ENCODE results near the gene ELMOD3. TPM values are rescaled to one million over a fixed set of nuclear protein-coding genes. Genes with fewer than 3 reads are reported as not detected.
"Not testable (repeated sequence)": the region's sequence is repeated elsewhere in the genome, so short reads cannot be mapped to it uniquely, and the experiment has no call there.

The ELMOD3 gene
- total RNA-seq, 1 experiment from 2014 or later = 10.3 TPM

GRCh38 chr2:85327160-85327821, 27.3 kb upstream of the ELMOD3 start:
- TF ChIP-seq CTCF (IDR thresholded peaks at IDR 0.05; ENCODE audit: insufficient read depth in 1 of 2, low read depth in 1 of 2, low read length in 1 of 2, severe bottlenecking in 1 of 2, unreplicated experiment in 1 of 2) = no peak
- peak in 1 of 2 experiments; percentile 36 for DNase-seq
- Mint-ChIP-seq H3K4me1 (ENCODE audit: low read depth, unreplicated experiment) (peaks cover 22% of the 10 kb centered on the region), H3K27me3 (ENCODE audit: insufficient read depth, unreplicated experiment) (no peaks in the 10 kb centered on the region), H3K9me3 (ENCODE audit: unreplicated experiment) (peaks cover 7% of the 10 kb centered on the region), H3K27ac (ENCODE audit: unreplicated experiment) (peak overlapping the region; percentile 97), H3K4me3 (ENCODE audit: unreplicated experiment) (peak overlapping the region; percentile 86), H3K36me3 (ENCODE audit: insufficient read depth, unreplicated experiment) (peaks cover 53% of the 10 kb centered on the region)
- POLR2A ChIA-PET = interaction anchor here (0.6 to 2.5 kb wide), 6 partner anchors 9 to 216 kb away, joined by 3 to 18 read pairs (median 8); partner anchors contain the start of genes ELMOD3, MAT2A, RETSAT and SH2D6
- Histone ChIP-seq H3K4me1 (peaks cover 25% of the 10 kb centered on the region), H3K27me3 (replicated peaks; ENCODE audit: control insufficient read depth, insufficient read depth, low read length) (no peaks in the 10 kb centered on the region), H3K9me3 (no peaks in the 10 kb centered on the region), H3K36me3 (ENCODE audit: control insufficient read depth, insufficient read depth, low read length) (peaks cover 5% of the 10 kb centered on the region; the same call in 1 of the 2 replicates), H3K4me3 (ENCODE audit: low read depth, low read length) (peak overlapping the region; percentile 93)
- CTCF ChIA-PET = interaction anchor here (0.7 to 1.2 kb wide), 2 partner anchors 27 to 278 kb away, joined by 3 to 4 read pairs; partner anchors contain the start of gene ELMOD3
- BruUV-seq (replicated peaks) = no TSS peak
- intact Hi-C loops (cut with micrococcal nuclease; ENCODE audit: unreplicated experiment) = loop anchor here (5.0 kb wide), 1 partner anchor 210 kb away; the partner anchor contains the start of gene MAT2A

GRCh38 chr2:85327822-85328617, 26.5 kb upstream of the ELMOD3 start, which contains the start of gene TGOLN2:
TGOLN2 (minus strand) TSS chr2:85327989; CDS start chr2:85327962, 27 bp downstream.
- peak in 1 of 2 experiments; percentile 14 for TF ChIP-seq CTCF (IDR thresholded peaks at IDR 0.05; ENCODE audit: insufficient read depth in 1 of 2, low read depth in 1 of 2, low read length in 1 of 2, severe bottlenecking in 1 of 2, unreplicated experiment in 1 of 2)
- Histone ChIP-seq H3K36me3 (ENCODE audit: control insufficient read depth, insufficient read depth, low read length) (peaks cover 5% of the 10 kb centered on the region; the same call in 1 of the 2 replicates), H3K9me3 (no peaks in the 10 kb centered on the region), H3K4me1 (peaks cover 25% of the 10 kb centered on the region), H3K4me3 (ENCODE audit: low read depth, low read length) (peak within 1 kb of the TSS; percentile 93), H3K27me3 (replicated peaks; ENCODE audit: control insufficient read depth, insufficient read depth, low read length) (no peaks in the 10 kb centered on the region)
- Mint-ChIP-seq H3K4me3 (ENCODE audit: unreplicated experiment) (peak within 1 kb of the TSS; percentile 86), H3K27ac (ENCODE audit: unreplicated experiment) (peak within 1 kb of the TSS; percentile 97), H3K36me3 (ENCODE audit: insufficient read depth, unreplicated experiment) (peaks cover 46% of the 10 kb centered on the region), H3K9me3 (ENCODE audit: unreplicated experiment) (peaks cover 7% of the 10 kb centered on the region), H3K27me3 (ENCODE audit: insufficient read depth, unreplicated experiment) (no peaks in the 10 kb centered on the region), H3K4me1 (ENCODE audit: low read depth, unreplicated experiment) (peaks cover 22% of the 10 kb centered on the region)
- ChIA-PET CTCF (interaction anchor here (1.2 kb wide), 1 partner anchor 27 kb away, joined by 4 read pairs; the partner anchor contains the start of gene ELMOD3), POLR2A (interaction anchor here (0.6 to 2.5 kb wide), 8 partner anchors 11 to 719 kb away, joined by 3 to 18 read pairs (median 6); partner anchors contain the start of genes ELMOD3, MAT2A, RETSAT and SH2D6)
- TSS peak; percentile 93 for BruUV-seq (replicated peaks)
- peak; percentile 91 to 94 for DNase-seq
- intact Hi-C loops (cut with micrococcal nuclease; ENCODE audit: unreplicated experiment) = loop anchor here (5.0 kb wide), 1 partner anchor 209 kb away; the partner anchor contains the start of gene MAT2A

GRCh38 chr2:85329181-85329651, 25.4 kb upstream of the ELMOD3 start:
- Histone ChIP-seq H3K36me3 (ENCODE audit: control insufficient read depth, insufficient read depth, low read length) (no peaks in the 10 kb centered on the region; the same call in 1 of the 2 replicates), H3K4me3 (ENCODE audit: low read depth, low read length) (no peak overlapping the region), H3K9me3 (no peaks in the 10 kb centered on the region), H3K4me1 (peaks cover 25% of the 10 kb centered on the region), H3K27me3 (replicated peaks; ENCODE audit: control insufficient read depth, insufficient read depth, low read length) (no peaks in the 10 kb centered on the region)
- CTCF ChIA-PET = no interaction called here
- H3K36me3 Mint-ChIP-seq (ENCODE audit: insufficient read depth, unreplicated experiment) = peaks cover 40% of the 10 kb centered on the region
- POLR2A ChIA-PET = interaction anchor here (2.5 kb wide), 1 partner anchor 90 kb away, joined by 8 read pairs; the partner anchor contains the start of gene SH2D6
- TF ChIP-seq CTCF (IDR thresholded peaks at IDR 0.05; ENCODE audit: insufficient read depth in 1 of 2, low read depth in 1 of 2, low read length in 1 of 2, severe bottlenecking in 1 of 2, unreplicated experiment in 1 of 2) = no peak
- H3K27ac Mint-ChIP-seq (ENCODE audit: unreplicated experiment) = no peak overlapping the region
- peaks cover 7% of the 10 kb centered on the region for H3K9me3 Mint-ChIP-seq (ENCODE audit: unreplicated experiment)
- peaks cover 22% of the 10 kb centered on the region for H3K4me1 Mint-ChIP-seq (ENCODE audit: low read depth, unreplicated experiment)
- intact Hi-C loops (cut with micrococcal nuclease; ENCODE audit: unreplicated experiment) = loop anchor here (5.0 kb wide), 1 partner anchor 208 kb away; the partner anchor contains the start of gene MAT2A
- H3K27me3 Mint-ChIP-seq (ENCODE audit: insufficient read depth, unreplicated experiment) = no peaks in the 10 kb centered on the region
- DNase-seq = no peak
- BruUV-seq (replicated peaks) = no TSS peak
- H3K4me3 Mint-ChIP-seq (ENCODE audit: unreplicated experiment) = no peak overlapping the region

GRCh38 chr2:85329701-85330100, 24.9 kb upstream of the ELMOD3 start:
- CTCF ChIA-PET; H3K27me3 ChIP-seq (replicated peaks; ENCODE audit: control insufficient read depth, insufficient read depth, low read length); H3K27ac Mint-ChIP-seq (ENCODE audit: unreplicated experiment); H3K4me3 Mint-ChIP-seq (ENCODE audit: unreplicated experiment); H3K36me3 ChIP-seq (ENCODE audit: control insufficient read depth, insufficient read depth, low read length); H3K27me3 Mint-ChIP-seq (ENCODE audit: insufficient read depth, unreplicated experiment); H3K4me3 ChIP-seq (ENCODE audit: low read depth, low read length); DNase-seq; POLR2A ChIA-PET; H3K9me3 ChIP-seq; BruUV-seq (replicated peaks): not testable (repeated sequence)
- peaks cover 21% of the 10 kb centered on the region for H3K4me1 Mint-ChIP-seq (ENCODE audit: low read depth, unreplicated experiment)
- H3K9me3 Mint-ChIP-seq (ENCODE audit: unreplicated experiment) = peaks cover 11% of the 10 kb centered on the region
- intact Hi-C loops (cut with micrococcal nuclease; ENCODE audit: unreplicated experiment) = loop anchor here (5.0 kb wide), 1 partner anchor 208 kb away; the partner anchor contains the start of gene MAT2A
- H3K4me1 ChIP-seq = peaks cover 20% of the 10 kb centered on the region
- peaks cover 35% of the 10 kb centered on the region for H3K36me3 Mint-ChIP-seq (ENCODE audit: insufficient read depth, unreplicated experiment)

All from Caco-2 (cell line).